Endodermal cell (in vitro differentiated cells): ENCODE data around the gene NLGN1. TPM values are rescaled to one million over a fixed set of nuclear protein-coding genes. Genes with fewer than 3 reads are reported as not detected.

Experiments used
- DNase-seq: peaks from one replicate; pipeline ENCODE4 v3.0.0-alpha.2; 2017
- H3K27ac ChIP-seq: 2 replicates; pipeline ENCODE4 v1.5.1; 2013; ENCODE audit warnings: mild to moderate bottlenecking, low read depth, low read length, moderate library complexity
- H3K27me3 ChIP-seq: 2 replicates; pipeline ENCODE4 v1.6.1; 2013; ENCODE audit warnings: mild to moderate bottlenecking, low read length, moderate library complexity; ENCODE audit not compliant: insufficient read depth, control insufficient read depth, poor library complexity, severe bottlenecking
- H3K36me3 ChIP-seq: 2 replicates; pipeline ENCODE4 v1.7.0; 2013; ENCODE audit warnings: mild to moderate bottlenecking, low read length, moderate library complexity; ENCODE audit not compliant: control insufficient read depth, insufficient read depth
- H3K4me1 ChIP-seq: one replicate; pipeline ENCODE4 v1.7.0; 2013; ENCODE audit warnings: low read length; ENCODE audit not compliant: control insufficient read depth, insufficient read depth
- H3K4me3 ChIP-seq: 2 replicates; pipeline ENCODE4 v1.5.1; 2013; ENCODE audit warnings: mild to moderate bottlenecking, low read length, moderate library complexity
- H3K9ac ChIP-seq: 2 replicates; pipeline ENCODE4 v1.6.1; 2013; ENCODE audit warnings: mild to moderate bottlenecking, low read length, moderate library complexity; ENCODE audit not compliant: poor library complexity, severe bottlenecking; ENCODE audit errors: extremely low read depth
- H3K9me3 ChIP-seq: 2 replicates; pipeline ENCODE4 v1.6.1; 2013; ENCODE audit warnings: mild to moderate bottlenecking, low read length, moderate library complexity; ENCODE audit not compliant: control insufficient read depth
- H3K27ac Mint-ChIP-seq: 2 replicates; pipeline ENCODE4 v1.8.0; 2020; ENCODE audit warnings: mixed read lengths
- H3K27me3 Mint-ChIP-seq: 2 replicates; pipeline ENCODE4 v1.8.0; 2021; ENCODE audit warnings: mild to moderate bottlenecking, mixed read lengths; ENCODE audit not compliant: insufficient read depth
- H3K36me3 Mint-ChIP-seq: 2 replicates; pipeline ENCODE4 v1.8.0; 2020; ENCODE audit warnings: low read depth, mixed read lengths
- H3K4me1 Mint-ChIP-seq: 2 replicates; pipeline ENCODE4 v1.8.0; 2020; ENCODE audit warnings: mixed read lengths
- H3K4me3 Mint-ChIP-seq: 2 replicates; pipeline ENCODE4 v1.8.0; 2020; ENCODE audit warnings: mild to moderate bottlenecking, moderate library complexity, mixed read lengths
- H3K9me3 Mint-ChIP-seq: 2 replicates; pipeline ENCODE4 v1.8.0; 2020; ENCODE audit warnings: mild to moderate bottlenecking, mixed read lengths
- WGBS, 2 experiments: methylation state at CpG; one replicate each; pipeline versions ENCODE4 v1.1.5 to v1.1.7; 2013; ENCODE audit warnings: missing lambda C conversion rate in 2 of 2, mixed read lengths in 1 of 2; ENCODE audit not compliant: insufficient coverage in 1 of 2, insufficient read length in 1 of 2; 5-methylcytosine and 5-hydroxymethylcytosine counted together
- total RNA-seq, 2 donors: library from RNA; stranded (reverse); fragmentation: NEBNext Ultra II Directional in 1 of 2; extraction: Animal tissue kit (Norgen Biotek cat#: 25700) in 1 of 2; gene quantifications; 2 replicates in 1 of 2; 3 replicates in 1 of 2; pipeline ENCODE4 v1.2.1, GENCODE V29; 2021
- TF ChIP-seq, protein P1 (sequence below): fragments of 200-600 bp; sonication (generic); conservative IDR thresholded peaks from 2 replicates; pipeline ENCODE4 v1.5.0; 2021; ENCODE audit warnings: antibody characterized with exemption, mild to moderate bottlenecking

Gene NLGN1
- total RNA-seq, 2 donors from 2014 or later, result 3.4 to 14.3 TPM

DNA sequence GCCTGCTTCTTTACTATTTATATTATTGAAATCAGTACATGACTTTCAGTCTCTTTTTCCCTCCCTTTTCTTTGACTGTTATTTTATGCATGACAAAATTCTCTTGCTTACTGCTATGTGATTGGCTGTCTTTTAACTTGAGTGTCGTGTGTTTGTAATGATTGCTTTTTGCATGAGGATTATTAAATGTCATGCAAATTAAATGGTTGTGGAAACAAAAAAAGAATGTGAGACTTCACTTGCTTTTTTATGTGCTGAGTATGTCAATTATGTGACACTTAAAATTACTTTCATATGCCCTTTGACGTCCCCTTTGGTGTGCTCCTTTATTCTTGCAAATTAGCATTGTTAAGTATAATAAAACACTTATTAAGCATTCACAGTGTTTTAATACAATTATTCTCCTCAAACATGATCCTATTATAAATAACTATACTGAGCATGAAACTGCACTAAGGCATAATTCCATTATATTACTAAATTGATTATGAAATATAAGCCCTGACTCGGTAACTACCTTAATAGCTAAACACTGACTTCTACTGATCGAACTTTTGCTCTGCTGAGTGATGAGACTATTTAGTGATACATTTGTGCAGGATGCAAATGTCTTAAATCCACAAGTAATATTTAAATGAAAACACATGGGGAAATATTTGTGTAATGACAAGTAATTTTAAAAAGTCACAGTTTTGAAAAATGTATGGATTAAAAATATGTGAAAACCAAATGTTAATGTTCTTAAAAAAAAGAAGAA lies 401.7 kb downstream of the NLGN1 start:
- H3K4me3 ChIP-seq, result no peak overlapping the region

DNA sequence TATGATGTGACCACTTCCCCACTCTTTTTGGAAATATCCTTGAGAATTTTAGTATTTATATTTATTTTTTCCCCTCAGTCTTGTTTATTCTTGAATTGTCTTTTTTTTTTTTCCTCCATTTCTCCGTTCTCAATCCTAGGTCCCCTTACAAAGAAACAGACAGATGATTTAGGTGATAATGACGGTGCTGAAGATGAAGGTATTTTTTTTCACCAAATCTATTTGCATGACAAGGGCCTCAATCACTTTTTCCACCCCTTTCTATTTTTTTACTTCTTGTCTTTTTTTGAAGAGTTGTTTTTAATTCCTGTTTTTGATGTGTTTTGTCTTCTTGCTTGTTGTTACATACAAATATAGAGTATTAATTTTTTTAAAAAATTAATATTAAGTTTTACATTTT lies 402.6 kb downstream of the NLGN1 start:
- DNase-seq, result no peak

More for the DNA sequence above, 401.7 kb downstream of the NLGN1 start:
- 80 to 82% methylated on average over 1 to 4 of the region's 4 CpGs for WGBS, 2 experiments
- no peaks in the 10 kb centered on the region for H3K36me3 Mint-ChIP-seq
- peaks cover 19% of the 10 kb centered on the region for H3K4me1 Mint-ChIP-seq
- Histone ChIP-seq H3K4me1 (no peaks in the 10 kb centered on the region), H3K36me3 (no peaks in the 10 kb centered on the region), H3K9me3 (no peaks in the 10 kb centered on the region), H3K27me3 (no peaks in the 10 kb centered on the region), H3K9ac (no peak overlapping the region), H3K27ac (no peak overlapping the region)
- TF ChIP-seq, protein P1, sequence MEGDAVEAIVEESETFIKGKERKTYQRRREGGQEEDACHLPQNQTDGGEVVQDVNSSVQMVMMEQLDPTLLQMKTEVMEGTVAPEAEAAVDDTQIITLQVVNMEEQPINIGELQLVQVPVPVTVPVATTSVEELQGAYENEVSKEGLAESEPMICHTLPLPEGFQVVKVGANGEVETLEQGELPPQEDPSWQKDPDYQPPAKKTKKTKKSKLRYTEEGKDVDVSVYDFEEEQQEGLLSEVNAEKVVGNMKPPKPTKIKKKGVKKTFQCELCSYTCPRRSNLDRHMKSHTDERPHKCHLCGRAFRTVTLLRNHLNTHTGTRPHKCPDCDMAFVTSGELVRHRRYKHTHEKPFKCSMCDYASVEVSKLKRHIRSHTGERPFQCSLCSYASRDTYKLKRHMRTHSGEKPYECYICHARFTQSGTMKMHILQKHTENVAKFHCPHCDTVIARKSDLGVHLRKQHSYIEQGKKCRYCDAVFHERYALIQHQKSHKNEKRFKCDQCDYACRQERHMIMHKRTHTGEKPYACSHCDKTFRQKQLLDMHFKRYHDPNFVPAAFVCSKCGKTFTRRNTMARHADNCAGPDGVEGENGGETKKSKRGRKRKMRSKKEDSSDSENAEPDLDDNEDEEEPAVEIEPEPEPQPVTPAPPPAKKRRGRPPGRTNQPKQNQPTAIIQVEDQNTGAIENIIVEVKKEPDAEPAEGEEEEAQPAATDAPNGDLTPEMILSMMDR, result no peak
- H3K27me3 Mint-ChIP-seq, result no peaks in the 10 kb centered on the region
- H3K9me3 Mint-ChIP-seq, result no peaks in the 10 kb centered on the region
- H3K4me3 Mint-ChIP-seq, result no peak overlapping the region
- no peak overlapping the region for H3K27ac Mint-ChIP-seq
- no peak for DNase-seq

DNA sequence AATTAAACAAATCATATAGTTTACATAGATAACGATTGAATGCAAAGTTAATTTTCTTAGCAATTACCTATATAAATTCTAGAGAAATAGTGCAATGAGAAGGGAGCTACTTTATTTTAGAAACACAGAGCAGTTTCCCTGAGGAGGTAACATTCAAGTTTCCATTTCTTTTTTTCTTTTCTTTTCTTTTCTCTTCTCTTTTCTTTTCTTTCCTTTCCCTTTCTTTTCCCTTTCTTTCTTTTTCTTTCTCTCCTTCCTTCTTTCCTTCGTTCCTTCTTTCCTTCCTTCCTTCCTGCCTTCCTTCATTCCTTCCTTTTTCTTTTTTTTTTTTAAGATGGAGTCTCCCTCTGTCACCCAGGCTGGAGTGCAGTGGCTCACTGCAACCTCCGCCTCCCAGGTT lies 417.3 kb downstream of the NLGN1 start:
- no peaks in the 10 kb centered on the region for H3K27me3 Mint-ChIP-seq

More for the DNA sequence above, 402.6 kb downstream of the NLGN1 start:
- Mint-ChIP-seq H3K4me1 (peaks cover 17% of the 10 kb centered on the region), H3K9me3 (no peaks in the 10 kb centered on the region), H3K27me3 (no peaks in the 10 kb centered on the region), H3K4me3 (no peak overlapping the region), H3K27ac (peak overlapping the region; percentile 79), H3K36me3 (no peaks in the 10 kb centered on the region)
- TF ChIP-seq, protein P1, result no peak
- Histone ChIP-seq H3K4me3 (no peak overlapping the region), H3K27ac (no peak overlapping the region), H3K36me3 (no peaks in the 10 kb centered on the region), H3K4me1 (no peaks in the 10 kb centered on the region), H3K9ac (no peak overlapping the region), H3K27me3 (no peaks in the 10 kb centered on the region), H3K9me3 (no peaks in the 10 kb centered on the region)
- no CpG with 5 or more reads among the region's 2 CpGs for WGBS, 2 experiments

More for the DNA sequence above, 417.3 kb downstream of the NLGN1 start:
- H3K9ac ChIP-seq, result no peak overlapping the region
- 90 to 93% methylated on average over 2 of the region's 3 CpGs for WGBS, 2 experiments
- no peak overlapping the region for H3K27ac Mint-ChIP-seq
- H3K4me3 ChIP-seq, result no peak overlapping the region
- no peaks in the 10 kb centered on the region for H3K9me3 Mint-ChIP-seq
- H3K4me1 ChIP-seq, result no peaks in the 10 kb centered on the region
- H3K27me3 ChIP-seq, result no peaks in the 10 kb centered on the region
- no peak for DNase-seq
- no peaks in the 10 kb centered on the region for H3K36me3 Mint-ChIP-seq
- no peaks in the 10 kb centered on the region for H3K9me3 ChIP-seq
- no peak overlapping the region for H3K27ac ChIP-seq
- TF ChIP-seq, protein P1, result no peak
- H3K36me3 ChIP-seq, result no peaks in the 10 kb centered on the region
- no peak overlapping the region for H3K4me3 Mint-ChIP-seq
- H3K4me1 Mint-ChIP-seq, result peaks cover 15% of the 10 kb centered on the region
